Right renal pelvis (tissue), 4 donors: Measurements from ENCODE around the gene CYLD. TPM values are rescaled to one million over a fixed set of nuclear protein-coding genes. Genes with fewer than 3 reads are reported as not detected.
A peak's percentile ranks its signal among the peaks of the same experiment; 100 is the strongest.

ENCODE experiments used
- DNase-seq, 4 donors: peaks; one replicate each; pipeline ENCODE4 v3.0.0-alpha.2; 2013; ENCODE audit warnings: low read depth in 4 of 4, low spot score in 3 of 4, missing footprints in 1 of 4
- polyA plus RNA-seq, 4 donors: library from polyadenylated mRNA; unstranded; fragments of 120-200 nt; gene quantifications; one replicate each; pipeline ENCODE4 v1.2.1, GENCODE V29; 2013; ENCODE audit not compliant: insufficient read length in 4 of 4

CYLD gene
- polyA plus RNA-seq, 4 donors, result 20.4 to 32.0 (median 26.8) TPM

GRCh38 chr16:50774960-50775359, 33.1 kb downstream of the CYLD start:
- no peak for DNase-seq

DNA sequence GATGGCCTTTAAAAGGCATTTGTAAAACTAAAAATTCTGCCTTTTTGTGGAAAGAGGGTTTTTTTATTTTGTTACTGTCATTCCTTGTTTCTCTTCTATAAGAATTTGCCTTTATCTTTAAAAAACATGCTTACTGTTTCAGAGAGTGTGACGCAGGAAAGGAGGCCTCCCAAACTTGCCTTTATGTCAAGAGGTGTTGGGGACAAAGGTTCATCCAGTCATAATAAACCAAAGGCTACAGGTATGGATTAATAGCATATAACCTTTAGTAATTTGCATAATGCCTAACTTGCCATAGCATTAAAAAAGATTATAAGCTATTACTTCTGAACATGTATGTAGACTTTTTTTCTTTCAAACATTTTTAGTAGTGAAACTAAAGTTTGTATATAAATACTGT, 34.2 kb downstream of the CYLD start:
- no peak for DNase-seq

GRCh38 chr16:50778284-50779163, 36.6 kb downstream of the CYLD start:
- no peak for DNase-seq

DNA sequence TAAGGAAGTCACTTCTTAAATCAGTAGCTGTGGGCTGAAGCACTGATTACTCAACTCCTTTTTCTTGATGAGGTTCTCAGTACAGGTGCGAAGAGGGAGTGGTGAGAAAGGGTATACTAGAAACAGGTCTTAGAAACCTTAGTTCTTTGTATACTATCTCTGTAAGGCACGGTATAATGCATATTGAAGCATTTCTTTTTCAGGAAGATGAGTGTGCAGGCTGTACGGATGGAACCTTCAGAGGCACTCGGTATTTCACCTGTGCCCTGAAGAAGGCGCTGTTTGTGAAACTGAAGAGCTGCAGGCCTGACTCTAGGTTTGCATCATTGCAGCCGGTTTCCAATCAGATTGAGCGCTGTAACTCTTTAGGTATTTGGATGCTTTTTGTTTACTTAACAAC, 39.2 kb downstream of the CYLD start:
- no peak for DNase-seq

GRCh38 chr16:50781518-50781917, 39.6 kb downstream of the CYLD start:
- DNase-seq, result no peak

GRCh38 chr16:50789757-50790156, 47.9 kb downstream of the CYLD start:
- no peak for DNase-seq

GRCh38 chr16:50791522-50791921, 49.6 kb downstream of the CYLD start:
- DNase-seq, result no peak

- no peak for DNase-seq
Measured at GRCh38 chr16:50796829-50797228, 54.9 kb downstream of the CYLD start.

GRCh38 chr16:50797456-50797855, 55.6 kb downstream of the CYLD start:
- no peak for DNase-seq

DNA sequence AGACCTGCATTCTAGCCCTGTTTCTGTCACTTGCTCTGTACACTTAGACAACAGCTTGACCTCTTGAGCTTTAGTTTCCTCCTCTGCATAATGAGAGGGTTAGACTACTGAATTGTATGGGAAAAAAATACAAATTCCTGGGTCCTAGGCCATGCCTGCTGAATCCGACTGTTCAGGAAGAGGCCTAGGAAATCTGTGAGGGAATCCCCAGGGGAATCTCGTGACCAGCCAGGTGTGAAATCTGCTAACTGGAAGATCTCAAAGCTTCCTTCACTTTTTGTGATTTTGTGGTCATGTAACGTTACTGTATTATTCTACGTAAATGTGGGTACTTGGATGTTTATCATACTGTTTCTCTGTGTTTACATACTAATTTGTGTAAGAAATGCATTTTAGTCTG, 58.2 kb downstream of the CYLD start:
- no peak for DNase-seq

DNA sequence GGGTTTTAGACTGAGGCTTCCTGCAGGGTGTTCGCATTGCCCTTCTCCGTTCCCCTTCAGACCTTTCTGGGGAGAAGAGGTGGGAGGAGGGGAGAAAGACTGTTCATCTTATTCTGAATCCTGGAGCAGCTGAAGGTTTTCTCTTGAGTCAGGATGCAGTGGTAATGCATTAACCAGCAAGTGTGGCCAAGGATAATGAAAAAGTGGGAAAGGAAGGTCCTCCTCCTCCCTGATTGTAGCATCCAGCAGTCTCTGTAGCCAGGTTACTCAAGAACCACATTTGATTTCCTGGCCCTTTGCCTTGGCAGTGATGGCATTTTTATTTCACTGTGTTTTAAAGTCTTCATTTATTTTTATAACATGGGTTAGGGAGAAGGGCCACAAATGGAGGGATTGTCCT, 59.1 kb downstream of the CYLD start:
- DNase-seq, result no peak

DNA sequence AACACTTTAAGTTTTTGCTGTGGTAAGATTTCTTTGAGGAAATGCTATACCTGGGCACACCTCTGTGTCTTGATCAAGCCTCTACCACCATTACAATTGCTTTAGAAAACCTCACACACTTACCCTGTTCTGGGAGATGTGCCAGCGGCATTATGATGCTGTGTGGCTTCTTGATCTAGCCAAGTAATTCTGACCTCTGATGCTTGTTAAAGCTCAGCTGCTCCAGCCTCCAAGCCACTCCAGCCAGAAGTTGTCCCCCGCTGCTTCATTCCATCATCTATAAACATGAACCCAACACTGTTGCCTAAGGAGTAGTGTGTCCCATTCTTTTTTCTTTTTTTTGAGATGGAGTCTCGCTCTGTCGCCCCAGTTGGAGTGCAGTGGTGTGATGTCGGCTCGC, 60.1 kb downstream of the CYLD start:
- no peak for DNase-seq

DNA sequence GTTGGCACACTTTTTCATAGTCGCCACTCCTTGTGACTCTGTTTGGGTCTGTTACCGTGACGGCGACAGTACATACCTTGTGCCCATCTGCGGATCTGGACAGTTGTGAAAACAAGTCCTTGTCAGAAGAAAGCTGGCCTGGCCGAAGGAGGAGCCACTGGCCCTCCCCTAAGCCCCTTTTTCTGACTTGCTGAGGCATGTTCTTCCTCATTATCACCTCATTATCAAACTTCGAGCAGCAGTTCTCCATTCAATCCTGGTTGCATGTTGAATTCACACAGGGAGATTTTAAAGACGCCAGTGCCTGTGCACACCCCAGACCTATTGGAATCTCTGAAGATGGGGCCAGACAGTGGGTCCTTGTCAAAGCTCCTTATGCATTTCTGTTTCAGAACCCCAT, 61.1 kb downstream of the CYLD start:
- DNase-seq, result no peak

- DNase-seq, result no peak
Measured at GRCh38 chr16:50804290-50804907, 62.5 kb downstream of the CYLD start.

GRCh38 chr16:50806099-50807062, 64.5 kb downstream of the CYLD start:
- DNase-seq, result peak; percentile 89 to 96 (median 91)

DNA sequence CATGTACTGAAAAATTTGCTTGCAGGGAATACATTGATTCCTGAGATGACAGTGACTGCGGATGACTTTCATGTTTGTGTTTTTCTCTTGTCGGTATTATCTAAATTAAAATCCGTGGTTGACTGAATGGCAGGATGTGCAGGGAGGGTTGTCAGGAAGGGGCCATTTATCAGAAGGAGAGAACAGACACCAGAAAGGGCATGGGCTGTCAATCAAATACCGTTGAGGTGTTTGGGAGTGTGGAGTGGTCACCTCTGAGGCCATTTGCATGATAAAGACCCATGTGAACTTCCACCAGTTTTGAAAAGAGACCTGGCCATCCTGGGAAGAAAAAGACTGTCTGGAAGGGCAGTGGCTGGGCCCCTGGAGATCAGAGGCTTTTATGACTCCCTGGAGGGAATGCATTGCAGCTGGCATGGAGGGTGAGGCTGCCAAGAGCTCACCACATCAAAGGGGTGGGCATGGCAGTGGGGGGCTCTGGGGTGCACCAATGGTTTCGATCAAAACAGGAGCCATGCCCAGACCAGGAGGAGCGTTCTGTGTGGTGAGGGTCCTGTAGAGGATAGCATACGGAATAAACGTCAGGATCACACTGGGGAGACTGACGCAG, 67.1 kb downstream of the CYLD start:
- DNase-seq, result no peak

DNA sequence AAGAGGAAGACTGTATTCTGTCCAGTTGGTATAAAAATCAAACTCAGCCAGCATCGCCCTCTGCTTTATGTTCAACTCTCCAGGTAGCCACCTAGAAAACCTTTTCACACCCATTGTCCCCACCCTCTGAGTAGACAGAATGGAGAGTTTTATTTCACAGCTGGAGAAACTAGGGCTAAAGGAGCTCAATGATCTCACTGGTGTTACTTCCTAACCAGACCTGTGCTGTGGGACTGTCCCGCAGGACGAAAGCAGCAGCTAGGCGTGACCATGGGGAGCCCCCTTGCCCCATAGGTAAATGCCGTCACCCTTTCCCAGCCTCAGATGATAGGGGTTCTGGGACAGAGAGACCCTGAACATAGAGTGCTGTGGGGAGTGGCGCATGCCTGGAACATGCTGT, 67.7 kb downstream of the CYLD start:
- DNase-seq, result no peak

GRCh38 chr16:50810241-50810965, 68.5 kb downstream of the CYLD start:
- no peak for DNase-seq

- DNase-seq, result no peak
Measured at GRCh38 chr16:50812046-50812445, 70.2 kb downstream of the CYLD start.

DNA sequence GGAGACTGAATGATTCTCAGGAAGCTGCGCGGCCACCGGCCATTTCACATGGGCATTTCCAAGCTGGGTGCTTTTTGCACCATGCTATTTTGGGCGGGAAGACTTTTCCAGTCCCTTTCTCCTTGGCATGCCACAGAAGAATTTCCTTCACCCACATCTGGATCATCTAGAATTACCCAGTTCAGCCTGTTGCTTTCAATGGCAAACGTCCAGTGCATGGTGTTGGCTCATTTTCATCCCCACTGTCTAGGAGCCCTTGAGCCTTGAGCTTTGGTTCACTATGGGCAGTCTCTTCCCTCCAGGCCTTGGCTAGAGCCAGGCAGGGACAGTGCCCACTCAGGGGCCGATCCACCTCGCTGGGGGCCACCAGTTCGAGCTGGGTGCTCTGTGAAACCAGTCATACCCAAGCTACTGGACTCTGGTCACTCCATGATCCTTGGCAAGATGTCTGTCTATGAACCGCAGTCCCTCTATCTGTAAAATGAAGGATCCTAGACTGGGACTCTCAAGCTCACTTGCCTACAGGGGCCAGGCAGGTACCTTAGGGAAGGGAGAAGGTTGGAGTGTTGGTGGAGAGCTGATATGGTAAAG, 71.1 kb downstream of the CYLD start:
- no peak for DNase-seq
